HepG2 (cell line): Measurements from ENCODE around the gene ANKRD6. TPM values are rescaled to one million over a fixed set of nuclear protein-coding genes. Genes with fewer than 3 reads are reported as not detected.

Experiments
- ATAC-seq: fragments of 200-7000 bp; cut with Tn5 transposase; 3 replicates; pipeline ENCODE4 v1.9.1; 2020; ENCODE audit warnings: mild to moderate bottlenecking, moderate library complexity
- BruUV-seq: library from RNA; stranded (reverse); fragments of 400-500 nt; replicated peaks from 2 replicates; lab custom pipeline; 2021; lab: Mats Ljungman, UMichigan
- CTCF ChIA-PET: fragments of 300-600 bp; formaldehyde crosslinking; extraction: SDS; loops from one replicate; lab custom pipeline; 2021; ENCODE audit warnings: low total read pairs, inconsistent platforms, low intra/inter-chr PET ratio; lab: Yijun Ruan, JAX
- POLR2A ChIA-PET: fragments of 350-600 bp; sonication (Branson Sonifier 250); formaldehyde crosslinking; loops from one replicate; lab custom pipeline; 2020; ENCODE audit warnings: antibody characterized with exemption, inconsistent platforms; lab: Yijun Ruan, JAX
- DNase-seq: peaks from one replicate; pipeline ENCODE4 v3.0.0-alpha.2; 2015; ENCODE audit warnings: low spot score
- FAIRE-seq: peaks from 3 replicates; lab custom pipeline; 2011; peaks lifted over from hg19 to GRCh38; lab: Jason Lieb, UNC
- H2AFZ ChIP-seq: one replicate; pipeline ENCODE4 v1.6.1; 2011; ENCODE audit warnings: low read length, inconsistent platforms
- H3K27ac ChIP-seq: fragments of 300-600 bp; 3 replicates; pipeline ENCODE4 v1.8.0; 2011; ENCODE audit warnings: mixed run types, mild to moderate bottlenecking, mixed read lengths, low read length, inconsistent platforms; ENCODE audit not compliant: insufficient read depth; ENCODE audit errors: extremely low read length
- H3K27me3 ChIP-seq, 2 experiments: fragments of 200-600 bp in 1 of 2; 2 replicates in 1 of 2; 3 replicates in 1 of 2; pipeline versions ENCODE4 v1.6.0 to v1.8.0; 2011; ENCODE audit warnings: low read length in 2 of 2, mild to moderate bottlenecking in 2 of 2, moderate library complexity in 2 of 2, inconsistent platforms in 1 of 2; ENCODE audit not compliant: insufficient read depth in 2 of 2, control insufficient read depth in 1 of 2
- H3K36me3 ChIP-seq, 2 experiments: fragments of 200-600 bp in 1 of 2; replicated peaks in 1 of 2; 2 replicates in 1 of 2; 3 replicates in 1 of 2; pipeline versions ENCODE4 v1.5.1 to v1.8.0; 2011; ENCODE audit warnings: low read length in 2 of 2, inconsistent platforms in 1 of 2; ENCODE audit not compliant: insufficient read depth in 2 of 2, control insufficient read depth in 1 of 2
- H3K4me1 ChIP-seq: 2 replicates; pipeline ENCODE4 v1.5.1; 2012; ENCODE audit warnings: low read length, inconsistent platforms; ENCODE audit not compliant: insufficient read depth
- H3K4me2 ChIP-seq: 2 replicates; pipeline ENCODE4 v1.6.0; 2011; ENCODE audit warnings: low read depth, low read length, inconsistent platforms
- H3K4me3 ChIP-seq, 3 experiments: fragments of 200-600 bp in 1 of 3; sonication (generic), shearing (Covaris generic) in 1 of 3; replicated peaks in 1 of 3; 2 replicates each; pipeline ENCODE4 v1.5.1; 2011 to 2016; ENCODE audit warnings: low read length in 3 of 3, inconsistent platforms in 2 of 3, low read depth in 2 of 3, mild to moderate bottlenecking in 2 of 3, control low read depth in 1 of 3, mixed read lengths in 1 of 3; ENCODE audit not compliant: insufficient read depth in 1 of 3
- H3K79me2 ChIP-seq: one replicate; pipeline ENCODE4 v1.6.1; 2011; ENCODE audit warnings: low read length, inconsistent platforms; ENCODE audit not compliant: insufficient read depth
- H3K9ac ChIP-seq: 2 replicates; pipeline ENCODE4 v1.6.0; 2011; ENCODE audit warnings: mild to moderate bottlenecking, low read depth, low read length, inconsistent platforms; ENCODE audit not compliant: insufficient read depth
- H3K9me3 ChIP-seq: 2 replicates; pipeline ENCODE4 v1.5.1; 2012; ENCODE audit warnings: mild to moderate bottlenecking, low read length
- H4K20me1 ChIP-seq: 2 replicates; pipeline ENCODE4 v1.6.0; 2011; ENCODE audit warnings: inconsistent platforms, mild to moderate bottlenecking, low read length, moderate library complexity; ENCODE audit not compliant: insufficient read depth
- HNRNPLL ChIP-seq: fragments of 200-400 bp; formaldehyde crosslinking; IDR thresholded peaks from 2 replicates; pipeline ENCODE4 v1.6.1; 2017; ENCODE audit warnings: mild to moderate bottlenecking, low read depth, low read length; ENCODE audit not compliant: poor library complexity, severe bottlenecking
- MBD4 ChIP-seq: IDR thresholded peaks from 2 replicates; pipeline ENCODE4 v1.6.1; 2012; ENCODE audit warnings: low read length, inconsistent platforms, borderline replicate concordance
- POLR2AphosphoS5 ChIP-seq: IDR thresholded peaks from 2 replicates; pipeline ENCODE4 v1.6.1; 2012; ENCODE audit warnings: low read depth, low read length
- SP140L ChIP-seq: sonication (generic); formaldehyde crosslinking; IDR thresholded peaks from 2 replicates; pipeline ENCODE4 v1.4.0; 2020; ENCODE audit warnings: missing genetic modification reagents, borderline replicate concordance
- TBL1XR1 ChIP-seq: fragments of 150-350 bp; IDR thresholded peaks from 2 replicates; pipeline ENCODE4 v1.6.1; 2014; ENCODE audit warnings: borderline replicate concordance, low read length; ENCODE audit not compliant: partially characterized antibody
- ZNF124 ChIP-seq: sonication (generic); formaldehyde crosslinking; IDR thresholded peaks from 2 replicates; pipeline ENCODE4 v1.4.0; 2020; ENCODE audit warnings: missing genetic modification reagents
- ZNF33B ChIP-seq: sonication (generic); formaldehyde crosslinking; IDR thresholded peaks from 2 replicates; pipeline ENCODE4 v1.5.1; 2020; ENCODE audit warnings: mild to moderate bottlenecking, missing genetic modification reagents
- ZNF510 ChIP-seq: sonication (generic); formaldehyde crosslinking; IDR thresholded peaks from 2 replicates; pipeline ENCODE4 v1.4.0; 2020; ENCODE audit warnings: low read depth, mild to moderate bottlenecking, missing genetic modification reagents
- ZNF607 ChIP-seq: sonication (generic); formaldehyde crosslinking; IDR thresholded peaks from 2 replicates; pipeline ENCODE4 v1.5.1; 2020; ENCODE audit warnings: missing genetic modification reagents, mild to moderate bottlenecking, borderline replicate concordance
- ZNF780A ChIP-seq: sonication (generic); formaldehyde crosslinking; IDR thresholded peaks from 2 replicates; pipeline ENCODE4 v1.8.0; 2022; ENCODE audit warnings: mild to moderate bottlenecking, missing genetic modification reagents, moderate library complexity
- WGBS: methylation state at CpG from one replicate; pipeline ENCODE4 v1.1.6; 2017; ENCODE audit warnings: low lambda C conversion rate; 5-methylcytosine and 5-hydroxymethylcytosine counted together
- in situ Hi-C: cut with HindIII; loops from 2 replicates; pipeline ENCODE4 v1.10.0; 2017; ENCODE audit warnings: low pct_unique_long_range_greater_than_20kb; ENCODE audit not compliant: extremely low pct_ligation_motif_present
- intact Hi-C: fragments of 100-400 bp; cut with micrococcal nuclease; formaldehyde crosslinking; loops from one replicate; pipeline ENCODE4 v1.10.0; 2022; ENCODE audit not compliant: unreplicated experiment
- polyA plus RNA-seq, 8 experiments: library from polyadenylated mRNA; depleted of rRNA in 3 of 8; stranded (reverse) in 7 of 8; unstranded in 1 of 8; fragments of >200 nt; fragmentation: Illumina TruSeq in 4 of 8; extraction: Trizol in 4 of 8; gene quantifications; 2 replicates each; pipeline versions ENCODE4 v1.2.1 to v1.2.3, GENCODE V29; 2011 to 2016; ENCODE audit warnings: low read depth in 4 of 8, missing spikeins in 1 of 8, mixed read lengths in 1 of 8; ENCODE audit not compliant: insufficient read depth in 1 of 8
- total RNA-seq, 5 experiments: library from RNA; depleted of rRNA; stranded (reverse); fragments of >200 nt; fragmentation: Illumina TruSeq; extraction: Trizol; gene quantifications; 2 replicates each; pipeline ENCODE4 v1.2.3, GENCODE V29; 2016; ENCODE audit warnings: low read depth in 1 of 5
- TF ChIP-seq, protein P1 (sequence below): sonication (generic); formaldehyde crosslinking; IDR thresholded peaks from 2 replicates; pipeline ENCODE4 v1.4.0; 2020; ENCODE audit warnings: mild to moderate bottlenecking, missing genetic modification reagents
- TF ChIP-seq, protein P2 (sequence below): sonication (generic); formaldehyde crosslinking; IDR thresholded peaks from 2 replicates; pipeline ENCODE4 v1.5.0; 2020; ENCODE audit warnings: mild to moderate bottlenecking, low read depth, missing genetic modification reagents, borderline replicate concordance
- TF ChIP-seq, protein P3 (sequence below): sonication (generic); formaldehyde crosslinking; IDR thresholded peaks from 2 replicates; pipeline ENCODE4 v1.4.0; 2020; ENCODE audit warnings: mild to moderate bottlenecking, missing genetic modification reagents

The ANKRD6 gene
- total and polyA plus RNA-seq, 2 of the 13 experiments (the other 11 are each of a cell fraction or from before 2014, with no cell fraction given), result 0.18 to 0.36 TPM

DNA sequence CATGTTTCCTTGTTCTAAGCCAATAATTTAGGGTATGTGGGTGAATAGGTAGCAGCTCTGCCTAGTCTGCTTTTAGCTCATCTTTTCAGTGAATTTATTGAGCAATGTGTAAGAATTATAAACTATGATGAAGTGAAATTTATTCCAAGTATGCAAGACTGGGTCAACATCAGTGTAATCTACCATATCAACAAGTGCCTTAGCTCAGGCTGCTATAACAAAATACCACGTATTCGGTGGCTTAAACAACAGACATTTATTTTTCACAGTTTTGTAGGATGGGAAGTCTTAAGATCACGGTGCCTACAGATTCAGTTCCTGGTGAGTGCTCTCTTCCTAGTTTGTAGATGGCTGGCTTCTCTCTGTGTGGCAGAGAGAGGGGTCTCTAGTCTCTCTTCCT lies 151.6 kb downstream of the ANKRD6 start:
- H2AFZ ChIP-seq, result no peak overlapping the region
- H3K27me3 ChIP-seq, result no peaks in the 10 kb centered on the region
- no peaks in the 10 kb centered on the region for H4K20me1 ChIP-seq
- H3K36me3 ChIP-seq, result no peaks in the 10 kb centered on the region
- no peak overlapping the region for H3K9ac ChIP-seq
- ChIA-PET POLR2A (no interaction called here), CTCF (no interaction called here)
- no peak overlapping the region for H3K27ac ChIP-seq
- WGBS, result 56% methylated on average over 3 of the region's 3 CpGs
- DNase-seq, result no peak
- intact Hi-C loops, result no loop called here
- in situ Hi-C loops, result no loop called here
- no peak for TF ChIP-seq TBL1XR1
- no peak for TF ChIP-seq MBD4
- TF ChIP-seq HNRNPLL, result no peak
- no peak for TF ChIP-seq ZNF33B (CRISPR knock-in tag)
- TF ChIP-seq ZNF607 (CRISPR knock-in tag), result no peak
- TF ChIP-seq, protein P1, sequence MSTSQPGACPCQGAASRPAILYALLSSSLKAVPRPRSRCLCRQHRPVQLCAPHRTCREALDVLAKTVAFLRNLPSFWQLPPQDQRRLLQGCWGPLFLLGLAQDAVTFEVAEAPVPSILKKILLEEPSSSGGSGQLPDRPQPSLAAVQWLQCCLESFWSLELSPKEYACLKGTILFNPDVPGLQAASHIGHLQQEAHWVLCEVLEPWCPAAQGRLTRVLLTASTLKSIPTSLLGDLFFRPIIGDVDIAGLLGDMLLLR (CRISPR knock-in tag), result no peak
- TF ChIP-seq, protein P2, sequence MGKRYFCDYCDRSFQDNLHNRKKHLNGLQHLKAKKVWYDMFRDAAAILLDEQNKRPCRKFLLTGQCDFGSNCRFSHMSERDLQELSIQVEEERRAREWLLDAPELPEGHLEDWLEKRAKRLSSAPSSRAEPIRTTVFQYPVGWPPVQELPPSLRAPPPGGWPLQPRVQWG (CRISPR knock-in tag), result no peak
- no peak for TF ChIP-seq POLR2AphosphoS5
- TF ChIP-seq, protein P3, sequence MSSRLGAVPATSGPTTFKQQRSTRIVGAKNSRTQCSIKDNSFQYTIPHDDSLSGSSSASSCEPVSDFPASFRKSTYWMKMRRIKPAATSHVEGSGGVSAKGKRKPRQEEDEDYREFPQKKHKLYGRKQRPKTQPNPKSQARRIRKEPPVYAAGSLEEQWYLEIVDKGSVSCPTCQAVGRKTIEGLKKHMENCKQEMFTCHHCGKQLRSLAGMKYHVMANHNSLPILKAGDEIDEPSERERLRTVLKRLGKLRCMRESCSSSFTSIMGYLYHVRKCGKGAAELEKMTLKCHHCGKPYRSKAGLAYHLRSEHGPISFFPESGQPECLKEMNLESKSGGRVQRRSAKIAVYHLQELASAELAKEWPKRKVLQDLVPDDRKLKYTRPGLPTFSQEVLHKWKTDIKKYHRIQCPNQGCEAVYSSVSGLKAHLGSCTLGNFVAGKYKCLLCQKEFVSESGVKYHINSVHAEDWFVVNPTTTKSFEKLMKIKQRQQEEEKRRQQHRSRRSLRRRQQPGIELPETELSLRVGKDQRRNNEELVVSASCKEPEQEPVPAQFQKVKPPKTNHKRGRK (CRISPR knock-in tag), result no peak
- no peak for TF ChIP-seq ZNF780A (CRISPR knock-in tag)
- TF ChIP-seq ZNF124 (CRISPR knock-in tag), result no peak
- TF ChIP-seq ZNF510 (CRISPR knock-in tag), result no peak
- TF ChIP-seq SP140L (CRISPR knock-in tag), result no peak
- ATAC-seq, result no peak
- no peak for FAIRE-seq
- no peak overlapping the region for H3K4me2 ChIP-seq
- no TSS peak for BruUV-seq
- no peaks in the 10 kb centered on the region for H3K79me2 ChIP-seq
- no peaks in the 10 kb centered on the region for H3K4me1 ChIP-seq
- no peak overlapping the region for H3K4me3 ChIP-seq
- no peaks in the 10 kb centered on the region for H3K9me3 ChIP-seq
